Iris pigment epithelial cell (primary cell): Measurements from ENCODE around the gene APPL1.

Experiments
- DNase-seq: peaks from one replicate; pipeline ENCODE4 v3.0.0-alpha.2; 2011; ENCODE audit warnings: low read depth

Gene APPL1, protein sequence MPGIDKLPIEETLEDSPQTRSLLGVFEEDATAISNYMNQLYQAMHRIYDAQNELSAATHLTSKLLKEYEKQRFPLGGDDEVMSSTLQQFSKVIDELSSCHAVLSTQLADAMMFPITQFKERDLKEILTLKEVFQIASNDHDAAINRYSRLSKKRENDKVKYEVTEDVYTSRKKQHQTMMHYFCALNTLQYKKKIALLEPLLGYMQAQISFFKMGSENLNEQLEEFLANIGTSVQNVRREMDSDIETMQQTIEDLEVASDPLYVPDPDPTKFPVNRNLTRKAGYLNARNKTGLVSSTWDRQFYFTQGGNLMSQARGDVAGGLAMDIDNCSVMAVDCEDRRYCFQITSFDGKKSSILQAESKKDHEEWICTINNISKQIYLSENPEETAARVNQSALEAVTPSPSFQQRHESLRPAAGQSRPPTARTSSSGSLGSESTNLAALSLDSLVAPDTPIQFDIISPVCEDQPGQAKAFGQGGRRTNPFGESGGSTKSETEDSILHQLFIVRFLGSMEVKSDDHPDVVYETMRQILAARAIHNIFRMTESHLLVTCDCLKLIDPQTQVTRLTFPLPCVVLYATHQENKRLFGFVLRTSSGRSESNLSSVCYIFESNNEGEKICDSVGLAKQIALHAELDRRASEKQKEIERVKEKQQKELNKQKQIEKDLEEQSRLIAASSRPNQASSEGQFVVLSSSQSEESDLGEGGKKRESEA

DNA sequence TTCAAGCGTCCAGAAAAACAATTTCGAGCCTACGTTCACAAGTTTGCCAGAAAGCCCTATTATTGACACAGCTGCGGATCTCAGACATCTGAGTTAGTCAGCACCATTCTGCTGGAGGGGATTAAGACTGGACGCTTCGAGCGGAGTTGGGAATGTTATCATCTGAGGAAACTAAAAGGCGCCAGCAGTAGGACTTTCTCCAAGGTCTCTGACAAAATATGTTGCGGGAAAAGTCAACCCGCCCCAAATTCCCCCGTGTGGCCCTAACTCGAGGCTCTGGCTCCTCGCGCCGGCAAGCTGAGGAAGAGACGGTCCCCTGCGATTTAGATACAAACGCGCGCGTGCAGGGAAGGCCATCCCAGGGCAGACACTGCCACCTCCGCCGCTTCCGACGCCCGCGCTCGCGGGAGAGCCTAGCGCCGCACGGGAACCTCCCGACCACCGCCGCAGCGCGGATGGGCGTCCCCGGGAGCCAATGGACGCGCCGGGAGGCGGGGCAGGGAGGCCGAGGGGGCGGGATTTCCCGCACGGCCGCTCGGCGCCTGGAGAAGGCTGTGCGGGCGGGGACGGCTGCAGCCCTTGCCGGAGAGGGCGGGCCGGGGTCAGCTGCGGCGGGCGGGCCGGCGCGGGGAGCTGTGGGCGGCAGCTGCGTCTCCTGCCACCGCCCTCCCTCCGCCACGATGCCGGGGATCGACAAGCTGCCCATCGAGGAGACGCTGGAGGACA is at the start of gene APPL1:
TSS of gene APPL1 (plus strand) at position 526 of the 726 bp plus-strand sequence. CDS start at position 681, 155 bp downstream.
- peak; percentile 93 for DNase-seq

DNA sequence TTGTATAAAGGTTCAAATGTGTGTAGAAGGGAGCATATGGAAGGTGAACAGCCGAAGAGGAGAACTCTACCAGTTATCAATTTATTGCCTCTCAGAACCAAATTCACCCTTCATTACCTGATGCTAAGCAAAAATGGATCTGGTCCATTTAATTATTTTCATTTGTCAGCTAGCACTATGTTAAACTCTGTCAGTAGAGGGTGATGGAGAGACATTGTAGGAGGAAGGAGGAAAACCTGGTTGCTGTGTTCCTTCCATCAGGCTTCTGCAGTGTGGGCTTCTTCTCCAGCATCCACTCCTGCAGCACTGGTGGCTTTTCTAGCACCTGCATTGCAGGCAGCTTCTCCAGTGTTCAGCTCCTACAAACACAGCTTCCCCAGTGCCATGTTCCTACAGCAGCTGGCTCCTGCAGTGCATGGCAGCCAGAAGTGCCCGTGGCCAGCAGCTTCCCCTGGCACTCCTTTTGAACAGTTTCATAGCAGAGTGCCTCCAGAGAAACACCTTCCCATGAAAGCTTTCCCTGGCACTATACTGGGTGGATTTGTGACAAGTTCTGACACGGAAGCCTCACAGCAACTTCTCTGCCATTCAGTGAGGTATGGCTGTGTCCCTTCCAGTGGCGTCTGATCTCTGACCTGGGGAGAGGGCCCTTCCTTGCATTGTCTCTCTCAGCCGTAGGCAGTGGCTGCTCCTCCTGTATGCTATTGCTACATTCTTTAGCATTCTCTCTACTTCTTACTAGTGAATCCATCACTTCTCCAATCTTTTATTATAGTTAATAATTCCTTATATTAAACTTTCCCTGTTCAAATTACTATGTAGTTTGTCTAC is 47.7 kb upstream of the APPL1 start:
- peak; percentile 53 for DNase-seq

DNA sequence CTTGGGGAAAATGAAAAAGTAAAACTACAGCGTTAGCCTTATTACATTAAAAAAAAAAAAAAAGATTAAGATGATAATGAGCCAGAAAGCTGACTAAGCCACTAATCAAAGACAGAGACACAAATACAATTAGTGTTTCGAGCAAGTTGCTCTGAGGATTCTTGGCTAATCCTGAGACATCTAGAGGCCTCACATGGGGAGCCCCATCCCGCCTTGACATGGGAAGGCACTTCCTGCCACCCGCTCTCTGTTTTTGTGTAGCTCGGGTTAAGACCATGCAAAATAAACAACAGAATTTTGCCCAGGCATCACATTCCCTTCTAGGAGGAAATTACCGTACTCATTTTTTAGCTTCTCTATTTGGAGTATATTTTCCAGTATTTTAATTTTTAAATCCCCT is 43.0 kb upstream of the APPL1 start:
- DNase-seq = no peak

DNA sequence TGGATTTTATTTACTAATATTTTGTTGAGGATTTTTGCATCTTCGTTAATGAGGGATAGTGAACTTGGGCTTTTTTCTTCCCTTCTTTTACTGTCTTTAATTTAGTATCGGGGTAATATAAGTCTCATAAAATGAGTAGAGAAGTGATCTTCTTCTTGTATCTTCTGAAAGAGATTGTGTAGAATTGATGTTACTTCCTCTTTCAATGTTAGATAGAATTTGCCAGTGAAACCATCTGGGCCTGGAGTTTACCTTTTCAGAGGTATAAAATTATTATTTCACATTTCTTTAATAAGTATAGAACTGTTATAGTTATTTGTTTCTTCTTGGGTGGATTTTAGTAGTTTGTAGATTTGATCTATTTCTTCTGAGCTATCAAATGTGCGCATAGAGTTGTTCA is 35.5 kb upstream of the APPL1 start:
- no peak for DNase-seq

DNA sequence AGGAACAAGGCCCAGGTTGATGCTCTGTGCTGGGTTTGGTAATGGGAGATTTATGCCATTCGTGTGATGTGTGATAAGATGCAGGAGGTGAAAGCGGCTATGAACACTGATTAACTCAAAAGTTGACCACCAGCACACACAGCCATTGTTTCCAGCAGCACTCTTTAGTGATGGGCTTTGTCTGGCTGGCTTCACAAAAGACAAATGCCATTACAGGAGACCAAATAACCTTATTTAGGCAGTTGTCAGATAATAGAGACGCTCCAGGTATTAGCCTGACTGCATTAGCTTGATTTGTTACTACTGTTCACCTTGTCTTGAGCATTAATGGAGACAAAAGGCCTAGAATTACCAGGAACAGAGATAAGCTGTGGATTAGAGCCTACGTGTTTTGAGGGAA is 32.9 kb upstream of the APPL1 start:
- DNase-seq = no peak

DNA sequence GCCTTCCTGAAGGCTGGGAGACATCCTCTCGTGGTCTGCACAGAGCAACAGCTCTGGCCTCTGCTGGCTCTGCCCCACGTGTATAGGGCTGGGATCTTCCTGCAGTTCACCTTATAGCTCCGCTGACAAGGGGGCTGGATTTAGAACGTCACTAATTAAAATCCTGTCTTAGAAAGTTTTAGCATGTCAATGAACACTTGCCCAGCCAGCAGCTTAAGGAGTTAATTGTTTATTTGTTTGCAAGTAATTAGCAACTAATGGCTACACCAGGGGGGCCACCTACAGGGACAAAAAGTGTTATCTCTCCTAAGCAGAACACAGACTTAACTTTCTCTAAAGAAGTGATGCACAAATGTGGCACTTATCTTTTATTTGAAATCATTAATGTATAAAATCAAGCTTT is 27.6 kb upstream of the APPL1 start, which contains the start of gene HESX1:
TSS of gene HESX1 (minus strand) at position 84 of the 403 bp plus-strand sequence. CDS start at position 24, 60 bp downstream.
- no peak for DNase-seq

DNA sequence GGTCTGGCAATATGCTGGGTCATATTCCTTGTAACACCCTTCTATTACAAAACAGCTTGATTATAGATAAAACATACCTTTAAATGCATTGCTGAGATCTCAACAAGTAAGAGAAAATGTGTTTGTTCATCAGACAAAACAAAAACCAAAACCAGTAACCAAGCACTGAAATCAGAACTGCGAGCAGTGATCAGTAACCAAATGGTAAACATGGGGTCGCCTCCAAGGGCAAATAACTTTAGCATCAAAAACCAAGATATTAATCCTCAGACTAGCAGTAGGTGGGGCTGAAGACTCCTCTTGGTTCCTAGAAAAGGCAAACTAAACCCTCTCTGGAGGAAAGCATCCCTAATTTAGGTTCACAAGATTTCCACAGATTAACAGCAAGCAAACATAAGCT is 21.1 kb upstream of the APPL1 start:
- DNase-seq = no peak

DNA sequence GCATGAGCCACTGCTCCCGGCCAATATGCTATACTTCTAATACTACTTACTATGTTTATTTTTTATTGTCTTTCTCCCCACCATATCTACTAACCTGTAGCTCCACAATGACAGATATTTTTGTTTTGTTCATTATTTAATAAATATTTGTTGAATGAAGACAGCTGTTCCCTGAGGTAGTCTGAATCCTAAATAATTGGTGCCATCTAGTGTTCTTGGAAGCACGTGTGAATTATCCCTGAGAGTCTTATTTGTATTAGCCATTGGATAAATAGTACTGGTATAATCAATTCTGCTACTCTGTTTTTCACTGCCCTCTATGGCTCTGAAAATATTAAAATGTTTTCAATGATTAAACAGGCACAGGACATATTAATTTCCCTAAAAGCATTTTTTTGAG is 5.6 kb upstream of the APPL1 start:
- peak; percentile 20 for DNase-seq

DNA sequence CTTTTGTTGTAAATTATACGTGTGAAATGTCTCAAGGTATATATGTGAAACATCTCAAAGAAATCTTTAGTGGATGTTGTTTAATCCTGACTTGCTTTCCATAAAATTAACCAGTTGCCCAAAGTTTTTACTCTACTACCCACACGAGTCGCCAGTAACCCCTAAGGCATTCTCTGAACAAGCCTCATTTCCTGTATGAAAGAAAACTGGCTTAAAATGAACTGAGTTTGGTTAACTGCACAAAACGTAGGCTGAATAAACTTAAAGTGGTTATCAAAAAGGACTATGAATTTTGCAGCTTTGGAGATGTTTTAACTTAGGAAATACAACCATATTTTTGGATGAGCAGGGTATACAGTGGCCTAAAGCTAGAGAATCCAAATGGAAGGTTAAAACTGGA is 2.7 kb upstream of the APPL1 start:
- DNase-seq = peak; percentile 22

DNA sequence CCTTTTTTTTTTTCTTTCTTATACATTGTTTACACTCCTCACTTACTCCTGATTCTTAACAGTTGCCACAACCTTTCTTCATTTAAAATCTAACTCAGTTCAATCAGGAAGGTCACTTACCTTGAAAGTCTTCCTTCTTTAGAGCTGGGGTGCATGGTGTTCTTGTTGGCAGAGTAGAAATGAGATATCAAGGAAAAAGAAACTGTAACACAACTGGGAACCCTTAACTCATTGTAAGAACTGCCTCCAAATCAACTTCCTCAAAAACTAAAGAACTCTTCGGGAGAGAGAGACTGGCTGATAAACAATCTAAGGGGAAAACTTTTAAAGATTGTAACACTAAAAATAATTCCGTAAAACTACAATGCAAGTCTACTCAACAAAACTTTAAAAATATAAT is 1.4 kb upstream of the APPL1 start:
- no peak for DNase-seq

DNA sequence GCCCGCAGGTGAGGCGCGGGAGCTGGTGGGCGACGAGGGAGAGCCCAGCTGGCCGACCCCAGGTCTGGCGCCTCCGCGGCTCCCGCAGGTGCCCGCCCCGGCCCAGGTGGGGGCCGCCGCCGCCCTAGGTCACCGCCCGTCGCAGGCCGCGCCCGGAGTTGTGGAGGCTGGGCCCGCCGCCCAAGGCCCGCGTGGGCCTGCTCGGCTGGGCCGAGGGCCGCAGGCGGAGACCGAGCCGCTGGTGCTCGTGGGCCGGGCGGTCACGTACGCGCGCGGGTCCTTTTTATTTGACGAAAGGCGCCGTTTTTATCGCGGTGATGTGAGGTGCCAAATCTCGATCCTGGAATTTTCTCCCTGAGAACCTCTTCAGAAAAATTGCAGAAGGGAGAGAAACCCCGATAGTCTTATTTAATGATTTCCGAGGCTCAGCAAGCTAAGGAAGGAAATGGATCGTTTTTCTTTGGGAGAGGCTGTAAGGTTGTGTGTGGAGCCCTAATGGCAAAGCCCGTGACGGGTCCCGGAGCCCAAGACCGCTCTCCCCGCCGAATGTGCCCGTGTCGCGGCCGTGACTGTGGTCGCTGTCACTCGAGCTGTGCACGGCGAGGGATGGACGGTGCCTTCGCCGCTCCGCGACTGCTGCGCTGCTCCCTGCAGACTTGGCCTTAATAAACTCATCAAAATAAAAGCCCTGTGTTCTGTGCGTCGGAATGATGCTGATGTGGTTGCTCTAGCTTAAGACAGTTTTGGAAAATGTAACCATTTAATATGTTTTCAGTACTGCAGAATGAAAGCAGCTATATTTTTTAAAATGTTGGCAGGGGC is 612 bp downstream of the APPL1 start:
- peak; percentile 61 for DNase-seq

DNA sequence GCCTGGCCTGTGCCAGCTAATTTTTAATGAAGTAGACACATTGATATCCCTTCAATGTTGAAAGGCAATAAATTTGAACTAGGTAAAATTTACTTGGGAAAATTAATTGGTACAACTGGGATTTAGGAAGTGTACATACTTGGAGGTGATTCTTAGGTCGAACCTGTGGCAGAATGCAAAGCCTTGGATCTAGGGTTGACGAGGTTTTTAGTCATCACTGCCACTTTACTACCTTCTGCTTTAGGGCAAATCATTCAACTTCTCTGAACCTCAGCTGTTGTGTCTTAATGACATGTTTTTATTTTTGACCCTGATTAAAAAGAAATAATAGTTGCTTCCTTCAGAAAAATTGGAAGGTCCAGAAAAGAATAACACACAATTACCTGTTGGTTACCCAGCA is 2.5 kb downstream of the APPL1 start:
- DNase-seq = no peak

DNA sequence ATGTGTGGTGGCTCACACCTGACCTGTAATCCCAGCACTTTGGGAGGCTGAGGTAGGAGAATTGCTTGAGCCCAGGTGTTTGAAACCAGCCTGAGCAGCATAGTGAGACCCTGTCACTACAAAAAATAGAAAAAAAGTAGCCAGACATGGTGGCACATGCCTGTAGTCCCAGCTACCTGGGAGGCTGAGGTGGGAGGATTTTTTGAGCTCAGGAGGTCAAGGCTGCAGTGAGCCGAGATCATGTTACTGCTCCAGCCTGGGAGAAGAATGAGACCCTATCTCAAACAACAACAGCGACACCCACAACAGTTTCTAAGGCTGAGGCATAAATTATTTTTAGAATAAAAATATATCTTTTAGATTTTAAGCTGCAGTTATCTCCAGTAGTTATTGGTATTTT is 6.3 kb downstream of the APPL1 start:
- DNase-seq = no peak

DNA sequence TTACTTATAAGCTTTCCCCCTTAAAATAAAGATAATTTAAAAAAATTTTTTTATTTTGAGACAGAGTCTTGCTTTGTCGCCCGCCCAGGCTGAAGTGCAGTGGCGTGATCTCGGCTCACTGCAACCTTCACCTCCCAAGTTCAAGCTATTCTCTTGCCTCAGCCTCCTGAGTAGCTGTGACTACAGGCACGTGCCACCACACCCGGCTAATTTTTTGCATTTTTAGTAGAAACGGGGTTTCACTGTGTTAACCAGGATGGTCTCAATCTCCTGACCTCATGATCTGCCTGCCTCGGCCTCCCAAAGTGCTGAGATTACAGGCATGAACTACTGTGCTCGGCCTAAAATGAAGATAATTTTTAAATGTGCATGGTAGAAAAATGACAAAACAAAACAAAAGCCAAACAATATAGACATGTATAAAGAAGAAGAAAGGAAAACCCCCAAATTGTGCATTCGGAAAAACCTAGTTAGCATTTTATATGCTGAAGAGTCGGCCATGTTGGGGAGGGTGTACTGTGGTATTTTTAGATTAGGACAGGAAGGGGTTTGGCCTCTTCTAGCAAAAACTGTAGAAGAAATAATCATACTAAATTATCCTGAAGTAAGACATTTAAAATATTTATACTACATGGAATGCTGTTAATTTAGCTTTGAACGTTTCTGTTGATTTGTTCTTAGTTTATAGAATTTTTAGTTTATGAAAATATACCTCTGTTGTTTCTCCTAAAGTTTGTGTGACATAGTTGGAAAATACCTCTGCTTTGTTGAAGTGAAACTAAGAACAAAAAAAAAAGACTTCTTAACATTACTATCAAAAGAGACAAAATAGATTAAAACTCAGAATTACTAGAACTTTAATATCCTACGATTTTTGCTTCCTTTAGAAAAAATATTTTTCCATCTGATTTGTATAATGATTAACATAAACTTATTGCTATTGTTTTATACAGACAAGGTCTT is 7.4 kb downstream of the APPL1 start:
- DNase-seq = no peak

DNA sequence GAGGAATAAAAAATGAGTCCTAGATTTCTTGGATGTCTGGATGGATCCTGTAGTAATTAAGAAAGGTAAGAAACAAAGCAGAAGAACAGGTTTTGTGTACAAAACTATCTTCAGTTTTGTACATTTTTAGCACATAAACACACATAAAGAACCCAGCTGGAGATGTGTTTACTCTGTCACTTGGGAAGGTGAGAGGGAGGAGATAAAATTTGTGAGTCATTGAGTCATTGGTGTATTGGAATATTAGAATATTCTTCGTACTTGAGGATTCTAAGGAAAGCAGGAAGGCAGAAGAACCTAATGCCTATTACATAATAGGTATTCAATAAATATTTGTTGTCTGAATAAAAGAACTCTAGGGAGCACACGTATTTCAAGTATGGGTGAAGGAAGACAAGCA is 17.4 kb downstream of the APPL1 start:
- DNase-seq = no peak

DNA sequence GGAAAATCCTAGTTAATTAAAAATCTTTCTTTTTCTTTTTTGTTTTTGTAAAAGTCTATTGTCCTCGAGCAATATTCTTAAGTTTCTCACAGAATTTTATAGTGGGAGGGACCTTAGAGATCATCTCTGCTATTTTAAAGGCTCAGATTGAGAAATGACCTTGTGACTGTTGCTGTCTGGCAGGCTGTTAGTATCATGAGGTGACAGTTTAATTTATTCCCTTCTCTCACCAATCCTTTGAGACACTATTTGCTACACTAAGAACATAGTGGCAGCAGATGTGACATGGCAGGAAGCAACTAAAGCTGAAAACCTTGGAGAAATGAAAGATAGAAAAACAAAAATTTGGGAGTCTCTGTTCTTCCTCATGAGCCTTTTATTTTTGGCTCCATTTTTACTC is 24.9 kb downstream of the APPL1 start:
- DNase-seq = no peak

DNA sequence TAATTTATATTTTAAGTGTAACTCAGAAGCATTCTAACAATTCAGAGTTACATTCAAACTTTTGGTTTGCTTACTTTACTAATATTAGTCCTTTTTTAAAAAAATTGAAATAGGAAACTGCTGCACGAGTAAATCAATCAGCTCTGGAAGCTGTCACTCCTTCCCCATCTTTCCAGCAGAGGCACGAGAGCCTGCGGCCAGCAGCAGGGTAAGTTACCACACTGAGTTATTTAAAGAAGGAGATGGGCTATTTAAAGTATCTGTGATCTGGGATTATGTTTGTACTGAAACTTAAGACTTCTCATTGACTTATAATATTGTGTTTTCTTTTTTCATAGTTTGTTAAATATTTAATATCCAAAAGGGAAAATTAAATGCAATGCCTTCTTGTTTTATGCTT is 29.3 kb downstream of the APPL1 start:
- no peak for DNase-seq

DNA sequence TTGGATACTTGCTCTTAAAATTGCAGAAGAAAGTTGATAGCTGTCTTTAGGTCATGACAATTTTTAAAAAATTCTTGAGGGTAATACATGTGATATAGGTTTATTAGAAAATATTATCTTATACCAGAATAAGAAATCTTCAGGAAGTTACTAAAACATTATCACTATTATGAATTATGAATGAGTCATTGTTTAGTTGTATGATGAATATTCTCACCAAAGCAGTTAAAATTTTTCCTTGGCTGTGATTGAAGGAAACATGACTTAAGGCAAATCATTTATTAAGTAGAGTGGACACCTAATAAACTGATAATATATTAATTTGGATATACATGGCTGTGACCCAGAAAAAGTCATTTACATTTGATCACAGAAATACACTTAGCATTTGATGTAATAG is 30.1 kb downstream of the APPL1 start:
- DNase-seq = no peak

DNA sequence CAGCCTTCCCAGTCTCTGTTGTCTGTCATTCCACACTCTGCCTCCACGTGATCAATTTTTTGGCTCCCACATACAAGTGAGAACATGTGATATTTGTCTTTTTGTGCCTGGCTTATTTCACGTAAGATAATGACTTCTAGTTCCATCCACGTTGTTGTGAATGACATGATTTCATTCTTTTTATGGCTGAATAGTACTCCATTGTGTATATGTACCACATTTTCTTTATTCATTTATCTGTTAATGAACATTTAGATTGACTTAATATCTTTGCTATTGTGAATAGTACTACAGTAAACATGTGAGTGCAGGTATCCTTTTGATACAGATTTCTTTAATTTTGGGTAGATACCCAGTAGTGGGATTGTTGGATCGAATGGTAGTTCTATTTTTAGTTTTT is 33.6 kb downstream of the APPL1 start:
- no peak for DNase-seq

DNA sequence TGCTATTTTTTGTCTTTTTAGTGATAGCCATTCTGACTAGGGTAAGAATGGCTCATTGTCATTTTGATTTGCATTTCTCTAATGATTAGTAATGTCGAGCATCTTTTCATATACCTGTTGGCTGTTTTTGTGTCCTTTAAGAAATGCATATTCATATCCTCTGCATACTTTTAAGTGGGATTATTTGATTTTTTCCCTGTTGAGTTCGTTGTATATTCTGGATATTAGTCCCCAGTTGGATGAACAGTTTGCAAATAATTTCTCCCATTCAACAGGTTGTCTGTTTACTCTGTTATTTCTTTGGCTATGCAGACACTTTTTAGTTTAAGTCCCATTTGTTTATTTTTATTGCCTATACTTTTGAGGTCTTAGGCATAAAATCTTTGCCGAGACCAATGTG is 34.4 kb downstream of the APPL1 start:
- no peak for DNase-seq
